Measurements from ENCODE around the gene CARD9. TPM values are rescaled to one million over a fixed set of nuclear protein-coding genes. Genes with fewer than 3 reads are reported as not detected.

Gene CARD9
- total and polyA plus RNA-seq, 7 donors, result 0.26 to 1.1 (median 0.56) TPM

DNA sequence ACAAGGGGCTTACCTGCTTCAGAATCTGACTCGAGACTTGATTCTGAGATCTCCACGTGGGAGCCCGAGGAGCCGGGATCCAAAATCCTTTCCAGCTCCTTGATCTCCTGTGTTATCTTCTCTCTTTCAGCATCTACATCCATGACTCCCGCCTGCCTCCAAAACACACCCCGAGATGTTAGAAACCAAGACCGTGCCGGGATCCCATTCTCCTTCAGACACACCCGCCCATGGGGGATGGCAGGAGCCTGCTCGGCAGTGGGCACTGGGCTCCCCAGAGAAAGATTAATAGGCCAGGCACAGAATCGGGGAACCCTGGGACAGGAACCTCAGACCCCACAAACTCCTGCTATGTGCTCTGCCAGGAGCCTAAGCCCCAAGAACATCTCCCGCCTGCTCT, 24.8 kb upstream of the CARD9 start:
- Histone ChIP-seq H3K36me3 (ENCODE audit: insufficient read depth in 1 of 2, low read depth in 1 of 2) (peaks cover 0 to 60% of the 10 kb centered on the region in 2 donors), H3K9me3 (no peaks in the 10 kb centered on the region), H3K27me3 (ENCODE audit: insufficient read depth in 3 of 3, low read length in 2 of 3) (no peaks in the 10 kb centered on the region), H3K4me3 (no peak overlapping the region), H3K4me1 (peaks cover 10% of the 10 kb centered on the region), H3K27ac (no peak overlapping the region)
- peak in 1 of 2 donors; percentile 29 for DNase-seq
- TF ChIP-seq, protein P1, sequence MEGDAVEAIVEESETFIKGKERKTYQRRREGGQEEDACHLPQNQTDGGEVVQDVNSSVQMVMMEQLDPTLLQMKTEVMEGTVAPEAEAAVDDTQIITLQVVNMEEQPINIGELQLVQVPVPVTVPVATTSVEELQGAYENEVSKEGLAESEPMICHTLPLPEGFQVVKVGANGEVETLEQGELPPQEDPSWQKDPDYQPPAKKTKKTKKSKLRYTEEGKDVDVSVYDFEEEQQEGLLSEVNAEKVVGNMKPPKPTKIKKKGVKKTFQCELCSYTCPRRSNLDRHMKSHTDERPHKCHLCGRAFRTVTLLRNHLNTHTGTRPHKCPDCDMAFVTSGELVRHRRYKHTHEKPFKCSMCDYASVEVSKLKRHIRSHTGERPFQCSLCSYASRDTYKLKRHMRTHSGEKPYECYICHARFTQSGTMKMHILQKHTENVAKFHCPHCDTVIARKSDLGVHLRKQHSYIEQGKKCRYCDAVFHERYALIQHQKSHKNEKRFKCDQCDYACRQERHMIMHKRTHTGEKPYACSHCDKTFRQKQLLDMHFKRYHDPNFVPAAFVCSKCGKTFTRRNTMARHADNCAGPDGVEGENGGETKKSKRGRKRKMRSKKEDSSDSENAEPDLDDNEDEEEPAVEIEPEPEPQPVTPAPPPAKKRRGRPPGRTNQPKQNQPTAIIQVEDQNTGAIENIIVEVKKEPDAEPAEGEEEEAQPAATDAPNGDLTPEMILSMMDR (IDR thresholded peaks at IDR 0.05), result no peak
- WGBS, 3 donors, result 89 to 94% (median 92%) methylated on average over 12 of the region's 12 CpGs
- intact Hi-C loops (cut with DNase I), result no loop called here
- ATAC-seq, result no peak

DNA sequence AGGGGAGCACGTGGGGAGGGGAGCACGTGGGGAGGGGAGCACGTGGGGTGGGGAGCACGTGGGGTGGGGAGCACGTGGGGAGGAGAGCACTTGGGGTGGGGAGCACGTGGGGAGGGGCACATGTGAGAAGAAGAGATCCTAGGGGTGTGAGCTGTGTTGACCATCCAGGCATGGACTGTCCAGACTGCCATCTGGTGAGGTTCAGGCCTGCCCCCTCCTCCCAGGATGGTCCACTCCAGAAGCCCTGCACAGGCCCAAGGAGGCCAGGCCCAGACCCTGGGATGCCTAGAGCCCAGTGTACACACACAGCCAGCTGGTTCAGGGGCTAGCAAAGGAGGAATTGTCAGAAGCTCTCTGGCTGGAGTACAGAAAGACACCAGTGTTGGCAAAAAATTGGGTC, 24.2 kb upstream of the CARD9 start:
- ATAC-seq (no peak), DNase-seq (no peak)
- H3K4me1 ChIP-seq, result peaks cover 10% of the 10 kb centered on the region
- 61 to 80% (median 80%) methylated on average over 1 to 6 of the region's 6 CpGs for WGBS, 3 donors
- no peaks in the 10 kb centered on the region for H3K27me3 ChIP-seq (ENCODE audit: insufficient read depth in 3 of 3, low read length in 2 of 3)
- no peak overlapping the region for H3K4me3 ChIP-seq
- no peak overlapping the region for H3K27ac ChIP-seq
- intact Hi-C loops (cut with DNase I), result no loop called here
- peaks cover 0 to 65% of the 10 kb centered on the region in 2 donors for H3K36me3 ChIP-seq (ENCODE audit: insufficient read depth in 1 of 2, low read depth in 1 of 2)
- H3K9me3 ChIP-seq, result no peaks in the 10 kb centered on the region
- TF ChIP-seq, protein P1 (IDR thresholded peaks at IDR 0.05), result no peak

- Histone ChIP-seq H3K36me3 (ENCODE audit: insufficient read depth in 1 of 2, low read depth in 1 of 2) (peaks cover 0 to 66% of the 10 kb centered on the region in 2 donors), H3K9me3 (no peaks in the 10 kb centered on the region), H3K27ac (no peak overlapping the region), H3K4me1 (peaks cover 10% of the 10 kb centered on the region), H3K27me3 (ENCODE audit: insufficient read depth in 3 of 3, low read length in 2 of 3) (no peaks in the 10 kb centered on the region), H3K4me3 (no peak overlapping the region)
- no peak for DNase-seq
- no peak for ATAC-seq
- 80 to 85% (median 81%) methylated on average over 4 of the region's 4 CpGs for WGBS, 3 donors
- intact Hi-C loops (cut with DNase I), result no loop called here
- TF ChIP-seq, protein P1 (IDR thresholded peaks at IDR 0.05), result no peak
Measured at GRCh38 chr9:136396219-136396515, 22.7 kb upstream of the CARD9 start.

DNA sequence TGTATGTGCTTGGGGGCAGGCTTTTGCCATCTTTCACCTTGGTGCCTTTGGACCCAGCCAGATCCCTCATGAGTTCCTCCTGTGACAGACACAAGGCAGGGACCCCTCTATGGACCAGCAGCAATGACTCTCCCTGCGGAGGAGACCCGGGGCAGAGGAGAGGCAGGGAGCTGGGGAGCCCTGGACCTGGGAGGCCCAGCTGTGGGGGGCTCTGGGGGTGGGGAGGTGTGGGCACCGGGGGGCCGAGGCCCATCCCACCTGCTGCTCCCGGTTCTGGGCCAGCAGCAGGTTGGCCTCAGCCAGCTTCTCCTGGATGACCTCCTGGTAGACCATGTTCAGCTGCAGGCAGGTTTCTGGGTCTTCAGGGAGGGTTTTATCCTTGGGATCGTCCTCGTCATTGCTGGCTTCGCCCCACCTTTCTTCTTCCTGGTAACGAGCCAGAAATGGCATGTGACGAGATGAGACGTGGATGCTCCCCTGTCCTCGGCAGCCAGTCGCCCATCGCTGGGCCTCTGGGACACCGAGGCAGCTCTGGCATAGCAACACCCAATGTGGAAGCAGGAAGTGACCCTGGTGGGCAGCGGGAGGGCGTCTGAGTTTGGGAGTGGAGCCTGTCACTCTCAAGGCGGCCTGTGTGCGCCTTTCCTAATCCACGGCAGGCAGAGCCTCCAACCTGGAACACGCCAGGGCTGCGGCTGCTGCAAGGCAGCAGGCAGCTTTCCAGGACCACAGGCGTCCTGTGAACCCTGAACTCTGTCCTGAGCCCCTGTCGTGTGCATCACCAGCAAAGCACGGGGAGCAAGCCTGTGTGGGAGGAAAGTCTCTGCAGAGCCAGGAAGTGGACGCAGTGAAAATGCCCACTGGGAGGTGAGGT, 22.1 kb upstream of the CARD9 start:
- H3K36me3 ChIP-seq (ENCODE audit: insufficient read depth in 1 of 2, low read depth in 1 of 2), result peaks cover 0 to 71% of the 10 kb centered on the region in 2 donors
- DNase-seq, result peak in 1 of 2 donors; percentile 47
- H3K27ac ChIP-seq, result no peak overlapping the region
- H3K9me3 ChIP-seq, result no peaks in the 10 kb centered on the region
- intact Hi-C loops (cut with DNase I), result no loop called here
- TF ChIP-seq, protein P1 (IDR thresholded peaks at IDR 0.05), result no peak
- no peak for ATAC-seq
- H3K4me3 ChIP-seq, result no peak overlapping the region
- peaks cover 10% of the 10 kb centered on the region for H3K4me1 ChIP-seq
- H3K27me3 ChIP-seq (ENCODE audit: insufficient read depth in 3 of 3, low read length in 2 of 3), result no peaks in the 10 kb centered on the region
- 82 to 89% (median 85%) methylated on average over 22 to 26 of the region's 26 CpGs for WGBS, 3 donors

- peaks cover under 1 to 74% of the 10 kb centered on the region in 2 donors for H3K36me3 ChIP-seq (ENCODE audit: insufficient read depth in 1 of 2, low read depth in 1 of 2)
- H3K9me3 ChIP-seq, result no peaks in the 10 kb centered on the region
- WGBS, 3 donors, result 88 to 94% (median 91%) methylated on average over 13 of the region's 13 CpGs
- H3K4me1 ChIP-seq, result peaks cover 10% of the 10 kb centered on the region
- no peak for ATAC-seq
- TF ChIP-seq, protein P1 (IDR thresholded peaks at IDR 0.05), result no peak
- intact Hi-C loops (cut with DNase I), result no loop called here
- no peaks in the 10 kb centered on the region for H3K27me3 ChIP-seq (ENCODE audit: insufficient read depth in 3 of 3, low read length in 2 of 3)
- H3K4me3 ChIP-seq, result no peak overlapping the region
- peak in 1 of 2 donors; percentile 46 for DNase-seq
- no peak overlapping the region for H3K27ac ChIP-seq
Measured at GRCh38 chr9:136395020-136395340, 21.5 kb upstream of the CARD9 start.

All from psoas muscle (tissue), 8 donors.